HG02678 (cell line): ENCODE measurements around the gene NT5DC4.
A peak's percentile ranks its signal among the peaks of the same experiment; 100 is the strongest.

Experiments
- ATAC-seq: cut with Tn5 transposase; IDR thresholded peaks from one replicate; pipeline ENCODE4 v1.9.1; 2021; ENCODE audit warnings: mild to moderate bottlenecking, moderate library complexity; ENCODE audit not compliant: unreplicated experiment

Gene NT5DC4

GRCh38 chr2:112751451-112752197 is 30.8 kb downstream of the NT5DC4 start:
- no peak for ATAC-seq

DNA sequence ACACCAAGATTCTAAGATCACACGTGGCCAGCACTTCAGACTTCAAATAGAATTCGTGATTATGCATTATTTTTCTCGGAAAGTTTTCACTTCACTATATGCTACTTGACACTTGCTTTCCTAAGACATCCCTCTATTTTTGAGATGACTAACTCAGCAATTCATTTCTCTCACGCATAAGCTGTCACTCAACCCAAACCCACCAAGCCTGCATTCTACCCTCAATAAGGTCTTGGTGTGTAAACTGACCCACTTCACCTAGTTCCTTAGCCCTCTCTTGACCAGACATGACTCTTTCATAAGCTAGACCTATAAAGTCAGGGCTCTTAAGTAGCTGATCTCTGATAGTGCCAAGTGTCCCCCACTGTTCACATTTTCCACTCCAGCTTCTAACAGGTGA is 31.8 kb downstream of the NT5DC4 start:
- no peak for ATAC-seq

DNA sequence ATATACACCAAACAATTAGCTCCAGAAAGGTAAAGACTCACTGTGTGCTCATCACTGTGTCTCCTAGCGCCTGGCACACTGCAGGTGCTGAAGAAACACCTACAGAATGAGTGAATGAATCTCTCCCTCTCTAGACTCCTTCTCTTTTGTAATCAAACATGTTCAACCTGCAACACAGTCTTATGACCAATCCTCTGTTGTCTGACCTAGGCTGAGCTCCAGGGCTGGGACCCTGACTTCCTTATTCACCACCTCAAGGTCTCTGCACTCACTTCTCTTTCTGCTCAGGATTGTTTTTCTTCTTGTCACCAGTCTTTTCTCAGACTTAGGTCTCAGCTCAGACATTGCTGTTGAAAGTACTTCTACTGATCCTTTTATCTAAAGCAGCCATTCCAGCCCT is 33.7 kb downstream of the NT5DC4 start:
- no peak for ATAC-seq

DNA sequence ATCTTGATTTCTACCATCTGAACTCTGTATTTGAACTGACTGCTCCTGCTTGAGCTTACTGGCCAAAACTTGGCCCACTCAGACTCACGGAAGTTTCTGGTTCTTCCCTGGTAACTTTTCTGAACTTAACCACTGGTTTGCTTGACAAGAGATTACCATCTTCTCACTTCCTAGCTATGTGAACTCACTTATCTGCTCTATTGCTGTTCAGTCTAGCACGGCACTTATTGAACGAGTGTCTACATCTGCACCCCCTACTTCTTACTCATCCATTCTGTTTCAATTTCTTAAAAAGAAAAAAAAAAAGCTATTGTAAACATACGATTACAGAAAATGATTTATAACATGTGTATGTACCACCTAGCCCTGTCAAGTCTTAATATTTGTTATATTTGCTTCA is 34.6 kb downstream of the NT5DC4 start:
- ATAC-seq = no peak

DNA sequence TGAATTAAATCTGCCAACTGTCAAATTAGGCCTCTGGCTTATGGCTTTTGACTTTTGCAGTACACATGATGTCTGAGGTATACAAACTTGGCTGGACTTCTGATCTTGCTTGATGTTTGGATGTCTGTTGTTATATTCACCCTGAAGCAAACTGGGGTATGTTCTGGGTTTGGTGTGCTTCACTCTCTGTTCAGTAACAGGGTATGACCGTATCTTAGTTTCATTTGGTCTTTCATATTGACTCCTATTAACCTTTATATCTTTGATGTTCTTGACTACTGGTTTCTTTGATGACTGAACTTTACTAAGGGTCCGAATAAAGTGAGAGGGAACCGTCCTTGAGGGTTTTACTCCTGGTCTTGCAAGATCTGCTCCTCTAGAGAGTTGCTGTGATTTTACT is 35.4 kb downstream of the NT5DC4 start:
- no peak for ATAC-seq

GRCh38 chr2:112757265-112757664 is 36.4 kb downstream of the NT5DC4 start:
- no peak for ATAC-seq

DNA sequence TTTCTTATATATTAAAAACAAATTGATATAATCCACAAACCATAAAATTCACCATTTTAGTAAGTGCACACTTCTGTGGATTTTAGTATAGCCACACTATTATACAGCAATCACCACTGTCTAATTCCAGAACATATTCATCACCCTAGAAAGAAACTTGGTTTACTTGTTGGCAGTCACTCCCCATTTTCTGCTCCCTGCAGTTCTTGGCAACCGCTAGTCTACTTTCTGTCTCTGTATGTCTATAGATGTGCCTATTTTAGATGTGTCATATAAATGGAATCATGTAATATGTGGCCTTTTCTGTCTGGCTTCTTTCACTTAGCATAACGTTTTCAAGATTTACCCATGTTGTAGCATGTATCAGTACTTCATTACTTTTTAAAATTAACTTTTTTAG is 37.9 kb downstream of the NT5DC4 start:
- no peak for ATAC-seq

GRCh38 chr2:112760149-112760548 is 39.3 kb downstream of the NT5DC4 start:
- no peak for ATAC-seq

DNA sequence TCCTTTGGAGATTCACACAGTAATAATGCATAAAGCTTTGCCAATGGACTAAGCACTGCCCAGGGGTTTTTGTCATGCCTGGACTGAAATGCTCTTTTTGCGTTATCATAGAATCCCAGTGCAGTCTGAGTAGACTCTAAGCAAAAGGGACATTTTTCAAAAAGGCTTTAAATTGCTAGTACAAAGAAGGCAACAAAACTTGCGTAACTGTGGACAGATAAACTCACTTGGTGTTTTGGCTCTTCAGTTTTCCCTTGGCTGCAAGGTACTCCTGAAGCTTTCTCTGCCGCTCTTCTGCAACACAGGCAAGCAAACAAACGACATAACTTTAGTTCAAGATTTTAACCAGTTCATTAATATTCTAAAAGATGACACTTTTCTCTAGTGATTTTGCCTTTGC is 41.5 kb downstream of the NT5DC4 start:
- no peak for ATAC-seq

DNA sequence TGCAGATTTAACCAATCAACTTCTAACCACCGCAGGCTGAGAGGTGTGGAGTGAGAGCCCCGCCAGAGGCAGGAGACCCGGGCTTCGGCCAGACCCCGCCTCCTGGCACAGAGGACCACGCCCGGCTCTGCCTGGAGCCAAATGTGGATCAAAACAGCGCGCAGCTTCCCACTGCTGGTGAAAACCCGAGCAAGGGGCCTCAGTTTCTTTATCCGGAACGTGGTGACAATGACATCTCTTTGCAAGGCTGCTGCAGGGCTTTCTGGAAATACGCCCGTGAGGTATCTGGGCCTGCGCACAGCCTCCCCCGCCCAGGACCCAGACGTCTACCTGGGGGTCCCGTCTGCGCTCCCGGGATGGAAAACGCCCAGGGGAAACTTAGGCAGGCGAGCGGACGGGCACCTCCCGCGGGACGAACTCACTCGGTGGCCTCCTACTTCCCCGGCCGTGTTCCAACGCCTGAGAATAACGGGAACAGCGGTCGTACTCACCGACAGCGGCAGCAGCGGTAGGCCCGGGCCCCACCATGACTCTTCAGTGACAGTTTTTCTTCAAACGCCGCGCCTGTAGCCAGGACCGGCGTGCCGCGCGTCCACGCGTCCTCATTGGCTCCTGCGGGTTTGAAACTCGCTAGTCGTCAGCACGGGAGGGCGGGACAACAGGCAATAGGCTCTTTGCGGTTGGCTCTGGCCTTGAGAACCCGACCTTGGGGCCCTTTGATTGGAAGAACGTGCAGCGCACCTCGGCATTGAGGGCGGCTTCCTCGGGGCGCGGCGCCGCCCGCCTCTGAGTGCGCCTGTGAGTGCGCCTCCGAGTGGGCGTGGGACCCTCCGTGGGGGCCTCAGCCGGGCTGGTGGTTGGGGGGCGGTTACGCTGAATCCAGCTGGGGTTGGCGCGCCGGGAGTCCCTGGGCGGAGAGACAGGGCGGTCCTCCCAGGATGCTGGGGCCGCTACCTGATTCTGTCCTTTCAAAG is 43.5 kb downstream of the NT5DC4 start, which contains the start of gene CKAP2L:
TSS of gene CKAP2L (minus strand) at position 539 of the 974 bp plus-strand sequence. CDS start at position 528, 11 bp downstream.
- ATAC-seq = peak; percentile 99

DNA sequence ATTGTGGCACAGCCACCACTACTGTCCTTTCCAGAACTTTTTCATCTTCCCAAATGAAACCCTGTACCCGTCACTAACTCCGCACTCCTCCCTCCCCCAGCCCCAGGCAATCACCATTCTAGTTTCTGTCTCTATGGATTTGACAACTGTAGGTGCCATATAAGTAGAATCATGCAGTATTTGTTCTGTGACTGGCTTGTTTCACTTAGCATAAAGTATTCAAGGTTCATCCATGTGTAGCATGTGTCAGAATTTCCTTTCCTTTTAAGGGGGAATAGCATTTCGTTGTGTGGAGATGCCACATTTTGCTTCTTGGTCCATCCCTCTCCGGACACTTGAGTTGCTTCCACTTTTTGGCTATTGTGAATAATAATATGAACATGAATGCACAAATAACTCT is 44.4 kb downstream of the NT5DC4 start:
- ATAC-seq = no peak

- no peak for ATAC-seq
These were observed 47.0 kb downstream of the NT5DC4 start for GRCh38 chr2:112767693-112768330.

- no peak for ATAC-seq
These were observed 47.6 kb downstream of the NT5DC4 start for GRCh38 chr2:112768432-112768831.

DNA sequence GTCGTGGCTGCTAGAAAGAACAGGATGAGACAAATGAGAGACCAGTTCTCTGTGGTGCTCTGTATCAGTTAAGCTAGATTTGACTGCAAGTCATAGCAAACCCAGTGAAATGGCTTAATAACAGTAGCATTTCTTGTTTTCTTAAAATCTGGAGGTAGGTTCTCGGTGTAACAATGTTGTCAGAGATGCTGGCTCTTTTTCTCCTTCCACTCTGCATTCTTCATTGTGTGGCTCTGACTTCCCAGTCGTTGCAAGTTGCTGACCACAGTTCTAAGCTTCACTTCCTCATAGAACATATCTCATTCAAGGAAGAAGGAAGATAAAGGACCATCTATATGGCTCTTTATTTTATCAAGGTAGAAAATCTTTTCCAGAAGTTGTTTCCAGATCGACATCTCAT is 51.5 kb downstream of the NT5DC4 start:
- ATAC-seq = no peak

DNA sequence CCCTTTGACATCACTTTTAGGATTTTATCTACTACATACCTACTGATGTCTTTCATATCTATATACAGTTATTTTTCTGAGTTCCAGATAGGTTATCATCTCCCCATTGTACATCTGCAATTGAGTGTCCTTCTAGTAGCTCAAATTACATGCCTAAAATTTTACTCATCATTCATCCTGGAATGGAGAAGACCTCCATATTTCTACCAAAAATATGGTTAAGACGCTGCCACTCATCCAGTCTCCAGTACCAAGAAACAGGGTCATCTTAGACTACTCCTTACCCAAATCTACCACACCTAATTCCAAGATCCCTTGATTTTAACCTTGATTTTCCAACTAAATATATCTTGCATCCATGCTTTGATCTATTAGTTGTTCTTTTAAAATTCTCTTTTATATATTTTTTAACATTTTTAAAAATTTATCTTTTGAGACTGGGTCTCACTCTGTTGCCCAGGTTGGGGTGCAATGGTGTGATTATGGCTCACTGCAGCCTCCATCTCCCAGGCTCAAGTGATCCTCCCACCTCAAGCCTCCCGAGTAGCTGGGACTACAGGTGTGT is 52.2 kb downstream of the NT5DC4 start:
- no peak for ATAC-seq

- no peak for ATAC-seq
These were observed 52.7 kb downstream of the NT5DC4 start for GRCh38 chr2:112773556-112773955.

DNA sequence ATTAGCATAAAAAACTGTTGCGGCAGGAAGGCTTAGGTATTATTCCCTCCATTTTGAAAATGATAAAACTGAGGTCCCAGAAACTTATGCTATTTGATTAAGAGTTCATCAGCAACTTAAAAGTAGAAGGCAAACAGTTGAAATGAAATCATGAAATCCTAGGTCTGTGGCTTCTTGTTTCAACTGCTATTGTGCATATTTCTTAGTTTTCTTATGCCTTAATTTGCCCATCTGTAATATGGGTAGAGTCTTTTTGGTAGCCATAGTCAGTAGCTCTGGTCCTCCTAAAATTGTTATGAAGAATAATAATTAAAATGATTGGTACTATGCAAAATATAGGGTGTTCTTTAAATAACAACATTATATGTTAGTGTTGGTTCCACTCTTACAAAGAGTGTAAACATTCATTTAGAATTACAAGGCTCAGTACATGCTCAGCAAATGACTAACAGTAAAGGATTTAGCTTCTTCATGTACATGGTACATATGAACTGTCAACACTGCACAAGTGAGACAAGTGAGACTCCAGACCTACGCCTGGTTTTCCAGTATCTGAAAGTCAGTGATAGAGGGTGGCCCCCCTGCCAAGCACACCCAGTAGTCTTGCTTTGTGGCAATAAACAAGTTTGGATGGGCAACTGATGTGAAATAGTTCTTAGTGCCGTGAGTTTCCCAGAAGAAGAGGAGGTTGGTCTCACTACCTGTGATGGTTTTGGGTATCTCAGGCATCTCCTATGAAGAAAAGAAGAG is 53.9 kb downstream of the NT5DC4 start:
- no peak for ATAC-seq

- no peak for ATAC-seq
These were observed 55.3 kb downstream of the NT5DC4 start for GRCh38 chr2:112776113-112776512.

GRCh38 chr2:112777036-112777435 is 56.2 kb downstream of the NT5DC4 start:
- no peak for ATAC-seq

DNA sequence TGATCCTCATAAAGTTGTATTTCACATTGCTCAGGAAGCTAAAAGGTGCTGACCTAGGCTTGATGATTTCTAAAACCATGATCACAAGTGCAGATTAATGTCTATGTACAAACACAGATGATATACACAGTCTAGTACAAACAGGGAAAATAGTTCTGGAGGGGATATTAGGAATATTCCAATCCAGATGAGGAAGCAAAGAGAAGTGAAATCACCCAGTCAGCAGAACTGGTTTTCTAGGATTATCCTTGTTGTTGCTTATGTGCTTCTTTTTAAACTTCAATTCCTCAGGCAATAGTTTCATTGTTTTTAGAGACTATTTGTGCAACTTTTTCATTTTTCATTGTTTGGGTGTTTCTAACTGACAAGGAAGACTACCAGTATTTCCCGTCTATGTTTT is 58.8 kb downstream of the NT5DC4 start:
- ATAC-seq = no peak
